Parathyroid adenoma (tissue), 2 donors: ENCODE results near the gene CCL21.
"Not testable (repeated sequence)": the region's sequence is repeated elsewhere in the genome, so short reads cannot be mapped to it uniquely, and the experiment has no call there.

Experiments used
- H2AFZ ChIP-seq: fragments of 300-600 bp; sonication (generic); one replicate; pipeline ENCODE4 v1.7.0; 2017; ENCODE audit warnings: antibody characterized with exemption, mild to moderate bottlenecking
- H3K27ac ChIP-seq: fragments of 300-600 bp; sonication (generic); one replicate; pipeline ENCODE4 v1.7.0; 2017
- H3K27me3 ChIP-seq: fragments of 300-600 bp; sonication (generic); one replicate; pipeline ENCODE4 v1.7.0; 2017; ENCODE audit warnings: low read length; ENCODE audit not compliant: control insufficient read depth, insufficient read depth
- H3K36me3 ChIP-seq: fragments of 300-600 bp; sonication (generic); one replicate; pipeline ENCODE4 v1.7.0; 2017; ENCODE audit warnings: low read length; ENCODE audit not compliant: control insufficient read depth, insufficient read depth
- H3K4me1 ChIP-seq: fragments of 300-600 bp; sonication (generic); one replicate; pipeline ENCODE4 v1.7.0; 2017; ENCODE audit warnings: control low read depth
- H3K4me2 ChIP-seq: fragments of 300-600 bp; sonication (generic); one replicate; pipeline ENCODE4 v1.7.0; 2017; ENCODE audit warnings: low read length
- H3K4me3 ChIP-seq: fragments of 300-600 bp; sonication (generic); one replicate; pipeline ENCODE4 v1.7.0; 2017; ENCODE audit warnings: low read depth, low read length
- H3K79me2 ChIP-seq: fragments of 300-600 bp; sonication (generic); one replicate; pipeline ENCODE4 v1.7.0; 2017; ENCODE audit warnings: control low read depth
- H3K9ac ChIP-seq: fragments of 300-600 bp; sonication (generic); one replicate; pipeline ENCODE4 v1.7.0; 2017; ENCODE audit warnings: mild to moderate bottlenecking
- H3K9me3 ChIP-seq: fragments of 300-600 bp; sonication (generic); one replicate; pipeline ENCODE4 v1.7.0; 2017; ENCODE audit warnings: low read length; ENCODE audit not compliant: control insufficient read depth
- CTCF ChIP-seq: fragments of 300-600 bp; sonication (generic); IDR thresholded peaks from one replicate; pipeline ENCODE4 v1.7.0; 2017; ENCODE audit warnings: antibody characterized with exemption, mild to moderate bottlenecking
- donor health status: primary hyperparathyroidism.

The CCL21 gene

DNA sequence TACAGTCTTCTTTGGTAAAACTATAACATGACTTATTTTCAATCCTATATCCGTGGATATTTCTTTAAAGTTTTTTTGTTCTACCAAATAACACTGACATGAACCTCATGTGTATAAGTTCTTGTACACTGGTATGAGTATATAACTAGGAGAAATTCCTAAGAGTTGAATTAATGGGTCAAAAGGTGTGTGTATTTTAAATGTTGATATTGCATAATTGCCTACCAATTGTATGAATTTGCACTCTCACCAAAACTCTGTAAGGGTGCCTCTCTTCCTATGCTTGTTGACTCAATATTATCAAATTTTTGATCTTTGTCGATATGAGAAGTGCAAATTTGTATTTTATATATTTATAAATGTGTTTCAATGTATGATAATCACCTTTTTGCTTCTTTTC is 22.9 kb upstream of the CCL21 start:
- Histone ChIP-seq H3K4me1 (no peaks in the 10 kb centered on the region), H2AFZ (no peak overlapping the region), H3K9ac (no peak overlapping the region), H3K79me2 (no peaks in the 10 kb centered on the region), H3K36me3 (no peaks in the 10 kb centered on the region), H3K27me3 (no peaks in the 10 kb centered on the region), H3K9me3 (no peaks in the 10 kb centered on the region), H3K27ac (no peak overlapping the region), H3K4me3 (no peak overlapping the region), H3K4me2 (no peak overlapping the region)
- no peak for TF ChIP-seq CTCF

- Histone ChIP-seq H3K36me3 (no peaks in the 10 kb centered on the region), H3K4me3 (no peak overlapping the region), H3K9ac (no peak overlapping the region), H3K4me1 (no peaks in the 10 kb centered on the region), H3K9me3 (no peaks in the 10 kb centered on the region), H3K79me2 (no peaks in the 10 kb centered on the region), H3K4me2 (no peak overlapping the region), H3K27ac (no peak overlapping the region), H2AFZ (no peak overlapping the region), H3K27me3 (no peaks in the 10 kb centered on the region)
- no peak for TF ChIP-seq CTCF
These were observed 22.5 kb upstream of the CCL21 start for GRCh38 chr9:34732478-34732877.

DNA sequence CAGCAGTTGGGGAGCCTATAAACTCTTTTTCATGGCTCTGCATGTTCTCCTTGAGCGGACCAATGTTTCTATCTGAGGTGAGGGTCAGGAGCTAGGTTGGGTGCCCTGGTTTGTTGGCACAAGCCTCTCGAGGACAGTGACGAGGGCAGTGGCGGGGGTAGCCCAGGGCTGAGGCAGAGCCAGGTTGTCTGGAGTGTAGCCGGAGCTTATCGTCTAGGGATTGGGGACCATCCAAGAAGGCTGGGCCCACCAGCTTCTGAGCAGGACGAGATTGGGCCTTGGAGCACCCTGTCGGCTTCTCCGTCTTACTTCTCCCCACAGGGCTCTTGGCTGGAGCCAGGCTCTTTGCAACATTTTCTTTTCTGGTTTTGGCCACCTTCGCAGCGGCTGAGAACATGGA is 13.2 kb upstream of the CCL21 start:
- Histone ChIP-seq H3K4me2 (no peak overlapping the region), H3K9ac (no peak overlapping the region), H3K4me1 (no peaks in the 10 kb centered on the region), H3K27ac (no peak overlapping the region), H3K27me3 (no peaks in the 10 kb centered on the region), H3K9me3 (no peaks in the 10 kb centered on the region), H3K79me2 (no peaks in the 10 kb centered on the region), H3K4me3 (no peak overlapping the region), H2AFZ (no peak overlapping the region), H3K36me3 (no peaks in the 10 kb centered on the region)
- TF ChIP-seq CTCF = no peak

- H3K4me2 ChIP-seq, H3K27me3 ChIP-seq, H3K9me3 ChIP-seq, H3K9ac ChIP-seq, H3K79me2 ChIP-seq, H3K36me3 ChIP-seq, H3K4me3 ChIP-seq, H3K27ac ChIP-seq, H3K4me1 ChIP-seq, H2AFZ ChIP-seq: not testable (repeated sequence)
These were observed 9.8 kb upstream of the CCL21 start for GRCh38 chr9:34719769-34720025.

- no peaks in the 10 kb centered on the region for H3K27me3 ChIP-seq
- no peak overlapping the region for H3K4me2 ChIP-seq
- no peak overlapping the region for H3K27ac ChIP-seq
- no peaks in the 10 kb centered on the region for H3K4me1 ChIP-seq
- H3K4me3 ChIP-seq = no peak overlapping the region
- H3K36me3 ChIP-seq = no peaks in the 10 kb centered on the region
- no peaks in the 10 kb centered on the region for H3K9me3 ChIP-seq
- no peaks in the 10 kb centered on the region for H3K79me2 ChIP-seq
- H2AFZ ChIP-seq = no peak overlapping the region
- TF ChIP-seq CTCF = no peak
- no peak overlapping the region for H3K9ac ChIP-seq
These were observed 9.3 kb upstream of the CCL21 start for GRCh38 chr9:34719021-34719768.
